C4-2B (cell line): Measurements from ENCODE around the gene PARVG.

ENCODE experiments used
- CTCF ChIP-seq: fragments of 450-650 bp; conservative IDR thresholded peaks from 2 replicates; pipeline ENCODE4 v1.5.1; 2017; ENCODE audit warnings: mild to moderate bottlenecking
- ZFX ChIP-seq: fragments of 450-650 bp; IDR thresholded peaks from 2 replicates; pipeline ENCODE4 v1.6.1; 2017

GRCh38 chr22:44186737-44187136 lies 6.0 kb downstream of the PARVG start:
- TF ChIP-seq CTCF (no peak), ZFX (no peak)
